ENCODE data around the gene HTRA2.

The HTRA2 gene

GRCh38 chr2:74530239-74531187 is 780 bp downstream of the HTRA2 start:
- peak overlapping the region; percentile 82 for H3K4me3 ChIP-seq (ENCODE audit: low read depth, low read length)
- TF ChIP-seq CTCF (IDR thresholded peaks at IDR 0.05; ENCODE audit: borderline replicate concordance, insufficient read depth, low read depth, low read length), result no peak

GRCh38 chr2:74531666-74532065 is 1.9 kb downstream of the HTRA2 start:
- no peak for TF ChIP-seq CTCF (IDR thresholded peaks at IDR 0.05; ENCODE audit: borderline replicate concordance, insufficient read depth, low read depth, low read length)
- peak overlapping the region; percentile 82 for H3K4me3 ChIP-seq (ENCODE audit: low read depth, low read length)

GRCh38 chr2:74532222-74532621 is 2.5 kb downstream of the HTRA2 start:
- peak; percentile 11; the same call in 1 of the 2 replicates for TF ChIP-seq CTCF (IDR thresholded peaks at IDR 0.05; ENCODE audit: borderline replicate concordance, insufficient read depth, low read depth, low read length)
- H3K4me3 ChIP-seq (ENCODE audit: low read depth, low read length), result no peak overlapping the region

- no peak for TF ChIP-seq CTCF (IDR thresholded peaks at IDR 0.05; ENCODE audit: borderline replicate concordance, insufficient read depth, low read depth, low read length)
- no peak overlapping the region for H3K4me3 ChIP-seq (ENCODE audit: low read depth, low read length)
These were observed 3.7 kb downstream of the HTRA2 start for GRCh38 chr2:74533464-74533863.

GRCh38 chr2:74534411-74534810 is 4.7 kb downstream of the HTRA2 start:
- no peak overlapping the region for H3K4me3 ChIP-seq (ENCODE audit: low read depth, low read length)
- TF ChIP-seq CTCF (IDR thresholded peaks at IDR 0.05; ENCODE audit: borderline replicate concordance, insufficient read depth, low read depth, low read length), result no peak

GRCh38 chr2:74535440-74535965 is 5.8 kb downstream of the HTRA2 start:
- no peak overlapping the region for H3K4me3 ChIP-seq (ENCODE audit: low read depth, low read length)
- TF ChIP-seq CTCF (IDR thresholded peaks at IDR 0.05; ENCODE audit: borderline replicate concordance, insufficient read depth, low read depth, low read length), result no peak
